Measurements from ENCODE around the gene SPAG9. TPM values are rescaled to one million over a fixed set of nuclear protein-coding genes. Genes with fewer than 3 reads are reported as not detected.

SPAG9 gene
- total and polyA plus RNA-seq, 2 of the 8 experiments (the other 6 are each of a cell fraction or from before 2014, with no cell fraction given), result 9.8 to 63.8 TPM

DNA sequence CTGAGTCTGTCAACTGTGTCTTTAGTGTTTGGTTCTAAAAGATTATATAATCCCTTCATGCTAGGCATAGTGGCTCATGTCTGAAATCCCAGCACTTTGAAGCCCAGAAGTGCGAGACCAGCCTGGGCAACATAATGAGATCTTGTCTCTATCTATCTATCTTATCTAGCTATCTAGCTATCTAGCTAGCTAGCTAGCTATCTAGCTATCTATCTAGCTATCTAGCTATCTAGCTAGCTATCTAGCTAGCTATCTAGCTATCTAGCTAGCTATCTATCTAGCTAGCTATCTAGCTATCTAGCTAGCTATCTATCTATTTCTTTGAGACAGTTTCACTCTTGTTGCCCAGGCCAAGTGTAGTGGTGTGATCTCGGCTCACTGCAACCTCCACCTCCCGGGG lies 43.8 kb downstream of the SPAG9 start:
- peaks cover 2% of the 10 kb centered on the region; the same call in 1 of the 2 replicates for H3K79me1 ChIP-seq (ENCODE audit: low read depth, low read length)
- POLR2A ChIA-PET (ENCODE audit: partially characterized antibody), result interaction anchor here (0.9 kb wide), 1 partner anchor 10 kb away, joined by 3 read pairs; no protein-coding TSS in a partner anchor
- no peak overlapping the region for H3K9ac ChIP-seq (replicated peaks in 1 of 4; ENCODE audit: extremely low read depth in 1 of 4, low read depth in 3 of 4, low read length in 3 of 4)
- no peak overlapping the region for H4K8ac ChIP-seq (ENCODE audit: extremely low read depth, insufficient read depth, low read length)
- H2AK5ac ChIP-seq (ENCODE audit: low read depth, low read length), result no peak overlapping the region
- no peaks in the 10 kb centered on the region; the same call in 1 of the 2 replicates for H3K23me2 ChIP-seq (ENCODE audit: low read depth, low read length)
- no peak overlapping the region for H3K14ac ChIP-seq (ENCODE audit: insufficient read length)
- no peak overlapping the region for H4K5ac ChIP-seq (ENCODE audit: insufficient read length, low read depth, low read length)
- H3K4me2 ChIP-seq (ENCODE audit: insufficient read depth in 1 of 2, low read depth in 2 of 2, low read length in 2 of 2), result no peak overlapping the region
- H3K23ac ChIP-seq (ENCODE audit: insufficient read length), result no peak overlapping the region
- no peak overlapping the region for H3K56ac ChIP-seq (replicated peaks; ENCODE audit: insufficient read length, low read depth, low read length)
- no peak overlapping the region for H3K27ac ChIP-seq (ENCODE audit: low read depth, low read length)
- no peak overlapping the region for H2BK12ac ChIP-seq (ENCODE audit: low read depth, low read length)
- no peaks in the 10 kb centered on the region; a peak in 1 of 4 replicates for H3K79me2 ChIP-seq (ENCODE audit: control insufficient read depth in 1 of 2, insufficient read depth in 2 of 2, low read length in 2 of 2)
- H3K36me3 ChIP-seq (ENCODE audit: control insufficient read depth in 2 of 4, insufficient read depth in 4 of 4, low read length in 3 of 4), result peaks cover 0 to 14% (median 5%) of the 10 kb centered on the region in 4 experiments; a peak in 4 of 8 replicates
- no peak overlapping the region for H2BK5ac ChIP-seq (ENCODE audit: low read depth, low read length)
- no peak overlapping the region for H2BK120ac ChIP-seq (replicated peaks; ENCODE audit: low read depth, low read length)
- no peak overlapping the region for H2BK15ac ChIP-seq (ENCODE audit: low read length)
- H3K4me3 ChIP-seq (ENCODE audit: extremely low read depth in 1 of 4, insufficient read depth in 2 of 4, low read depth in 3 of 4, low read length in 4 of 4), result no peak overlapping the region
- no peaks in the 10 kb centered on the region for H3K9me3 ChIP-seq (ENCODE audit: insufficient read depth in 2 of 2, low read depth in 1 of 2, low read length in 1 of 2)
- no peak for DNase-seq (ENCODE audit: low read depth in 1 of 2, low spot score in 2 of 2)
- H2BK20ac ChIP-seq (ENCODE audit: low read length), result no peak overlapping the region
- H3K18ac ChIP-seq (ENCODE audit: extremely low read depth, low read length), result no peak overlapping the region
- no peaks in the 10 kb centered on the region for H3K27me3 ChIP-seq (replicated peaks in 1 of 4; ENCODE audit: control insufficient read depth in 3 of 4, extremely low read depth in 1 of 4, insufficient read depth in 3 of 4, low read length in 3 of 4)
- no peak overlapping the region for H2AFZ ChIP-seq (ENCODE audit: low read length)
- no peaks in the 10 kb centered on the region for H3K4me1 ChIP-seq (replicated peaks in 1 of 4; ENCODE audit: control insufficient read depth in 3 of 4, insufficient read depth in 4 of 4, low read length in 3 of 4)
- 100% methylated on average over 3 of the region's 3 CpGs; no CpG with 5 or more reads in 1 of the 2 experiments for WGBS, 2 experiments (ENCODE audit: extremely low coverage in 1 of 2, insufficient coverage in 1 of 2, insufficient read length in 1 of 2, insufficient replicate concordance in 2 of 2, low coverage in 1 of 2, low lambda C conversion rate in 2 of 2, missing lambda C conversion rate in 1 of 2)
- CTCF ChIA-PET (ENCODE audit: partially characterized antibody), result interaction anchor here (1.0 to 2.3 kb wide), 4 partner anchors 13 to 76 kb away, joined by 4 to 5 read pairs (median 4); partner anchors contain the start of gene NME1
- H3K4ac ChIP-seq (replicated peaks; ENCODE audit: insufficient read length, low read depth, low read length), result no peak overlapping the region
- no peaks in the 10 kb centered on the region for H4K20me1 ChIP-seq (replicated peaks in 1 of 2; ENCODE audit: control insufficient read depth in 1 of 2, insufficient read depth in 2 of 2, low read length in 2 of 2)
- no peak overlapping the region for H4K91ac ChIP-seq (replicated peaks; ENCODE audit: insufficient read length, low read length)
- TF ChIP-seq EZH2 (IDR thresholded peaks at IDR 0.05; ENCODE audit: low read depth, low read length, severe bottlenecking) (no peak), JUN (IDR thresholded peaks at IDR 0.05; ENCODE audit: low read depth, low read length) (no peak), POLR2A (IDR thresholded peaks at IDR 0.05; ENCODE audit: control extremely low read depth in 1 of 2, low read depth in 2 of 2, low read length in 2 of 2) (no peak), CHD2 (IDR thresholded peaks at IDR 0.05; ENCODE audit: low read length) (no peak), CTBP2 (IDR thresholded peaks at IDR 0.05; ENCODE audit: borderline replicate concordance, insufficient read depth, insufficient read length, low read length) (no peak)
- FAIRE-seq, result no peak

Data from H1 (cell line).